ENCODE results near the gene ASB12. TPM values are rescaled to one million over a fixed set of nuclear protein-coding genes. Genes with fewer than 3 reads are reported as not detected.

The ASB12 gene
- total and polyA plus RNA-seq, 2 of the 13 experiments (the other 11 are each of a cell fraction or from before 2014, with no cell fraction given) = 0.05 TPM; not detected in 1

- TF ChIP-seq ZXDC (CRISPR knock-in tag; IDR thresholded peaks at IDR 0.05) (no peak), CREB3 (CRISPR knock-in tag; IDR thresholded peaks at IDR 0.05) (no peak), FOXJ3 (CRISPR knock-in tag; IDR thresholded peaks at IDR 0.05; ENCODE audit: borderline replicate concordance) (no peak), ZNF577 (CRISPR knock-in tag; IDR thresholded peaks at IDR 0.05; ENCODE audit: borderline replicate concordance, low read depth) (no peak), KAT2B (IDR thresholded peaks at IDR 0.05; ENCODE audit: borderline replicate concordance, low read depth, low read length) (no peak), ZFP1 (CRISPR knock-in tag; IDR thresholded peaks at IDR 0.05) (no peak), ZNF644 (CRISPR knock-in tag; IDR thresholded peaks at IDR 0.05; ENCODE audit: low read depth) (no peak), RBM39 (IDR thresholded peaks at IDR 0.05; ENCODE audit: low read depth, low read length, poor library complexity, severe bottlenecking) (no peak), PITX1 (CRISPR knock-in tag; IDR thresholded peaks at IDR 0.05) (no peak)
Observed at GRCh38 chrX:64265265-64265664, 34.9 kb upstream of the ASB12 start (continued).

GRCh38 chrX:64229154-64229553 is 1.3 kb downstream of the ASB12 start:
- H2AFZ ChIP-seq (ENCODE audit: low read length) = no peak overlapping the region
- no peak overlapping the region for H3K9ac ChIP-seq (ENCODE audit: insufficient read depth, low read depth, low read length)
- in situ Hi-C loops (cut with HindIII; ENCODE audit: extremely low pct_ligation_motif_present, low pct_unique_long_range_greater_than_20kb) = no loop called here
- H3K27ac ChIP-seq (ENCODE audit: extremely low read length, insufficient read depth, low read length) = no peak overlapping the region
- H4K20me1 ChIP-seq (ENCODE audit: insufficient read depth, low read length) = no peaks in the 10 kb centered on the region
- no peaks in the 10 kb centered on the region for H3K4me1 ChIP-seq (ENCODE audit: insufficient read depth, low read length)
- POLR2A ChIA-PET = no interaction called here
- CTCF ChIA-PET (ENCODE audit: low intra/inter-chr PET ratio, low total read pairs) = no interaction called here
- no TSS peak for BruUV-seq (replicated peaks)
- H3K36me3 ChIP-seq (replicated peaks in 1 of 2; ENCODE audit: control insufficient read depth in 1 of 2, insufficient read depth in 2 of 2, low read length in 2 of 2) = no peaks in the 10 kb centered on the region
- H3K4me3 ChIP-seq (replicated peaks in 1 of 3; ENCODE audit: insufficient read depth in 1 of 3, low read depth in 2 of 3, low read length in 3 of 3) = no peak overlapping the region
- no peaks in the 10 kb centered on the region for H3K79me2 ChIP-seq (ENCODE audit: insufficient read depth, low read length)
- no peaks in the 10 kb centered on the region for H3K9me3 ChIP-seq (ENCODE audit: low read length)
- ATAC-seq = no peak
- no peak for FAIRE-seq
- H3K4me2 ChIP-seq (ENCODE audit: low read depth, low read length) = no peak overlapping the region
- intact Hi-C loops (cut with micrococcal nuclease; ENCODE audit: unreplicated experiment) = no loop called here
- no peak for DNase-seq (ENCODE audit: low spot score)
- no peaks in the 10 kb centered on the region for H3K27me3 ChIP-seq (ENCODE audit: control insufficient read depth in 1 of 2, insufficient read depth in 2 of 2, low read length in 2 of 2)
- WGBS (ENCODE audit: low lambda C conversion rate) = 0% methylated on average over 1 of the region's 3 CpGs
- TF ChIP-seq ZNF362 (CRISPR knock-in tag; IDR thresholded peaks at IDR 0.05; ENCODE audit: borderline replicate concordance) (no peak), ISL2 (CRISPR knock-in tag; IDR thresholded peaks at IDR 0.05) (no peak), ZNF790 (CRISPR knock-in tag; IDR thresholded peaks at IDR 0.05; ENCODE audit: borderline replicate concordance) (no peak), MIER3 (CRISPR knock-in tag; IDR thresholded peaks at IDR 0.05; ENCODE audit: borderline replicate concordance) (no peak), EHMT2 (IDR thresholded peaks at IDR 0.05; ENCODE audit: borderline replicate concordance, low read depth, low read length) (no peak), UBTF (CRISPR knock-in tag; IDR thresholded peaks at IDR 0.05) (no peak), GATAD1 (CRISPR knock-in tag; IDR thresholded peaks at IDR 0.05) (no peak), ERF (CRISPR knock-in tag; IDR thresholded peaks at IDR 0.05) (no peak), FOXA3 (CRISPR knock-in tag; IDR thresholded peaks at IDR 0.05) (no peak), PAF1 (CRISPR knock-in tag; IDR thresholded peaks at IDR 0.05) (no peak)
